B cell (primary cell): ENCODE measurements around the gene LATS2.

Source experiments
- CTCF ChIP-seq: fragments of 200-600 bp; IDR thresholded peaks from one replicate; pipeline ENCODE4 v1.8.0; 2022; ENCODE audit warnings: antibody characterized with exemption, mild to moderate bottlenecking
- EZH2 ChIP-seq: IDR thresholded peaks from 2 replicates; pipeline ENCODE4 v1.6.1; 2012; ENCODE audit warnings: borderline replicate concordance, low read depth, mild to moderate bottlenecking, moderate library complexity, low read length; ENCODE audit not compliant: insufficient read depth, poor library complexity, severe bottlenecking

DNA sequence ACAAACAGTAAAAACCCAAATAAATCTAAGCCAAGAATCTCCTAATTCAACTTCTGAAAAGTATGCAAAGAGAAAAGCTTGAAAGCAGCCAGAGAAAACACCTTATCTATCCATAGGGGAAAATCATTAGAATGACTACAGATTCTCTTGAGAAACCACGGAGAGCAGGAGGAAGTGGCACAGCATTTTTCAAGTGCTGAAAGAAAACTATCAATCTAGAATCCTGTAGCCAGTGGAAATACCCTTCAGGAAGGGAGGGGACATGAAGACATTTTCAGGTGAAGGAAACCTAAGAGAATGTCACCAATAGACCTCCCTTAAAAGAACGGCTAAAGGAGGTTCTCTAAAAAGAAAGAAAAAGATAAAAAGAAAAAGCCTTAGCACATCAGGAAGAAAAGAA lies 92.6 kb downstream of the LATS2 start:
- TF ChIP-seq CTCF (no peak), EZH2 (no peak)
